GM20000 (cell line): ENCODE results near the gene NCKAP5.

Source experiments
- DNase-seq: peaks from one replicate; pipeline ENCODE4 v3.0.0; 2012; ENCODE audit warnings: low spot score
- TF ChIP-seq, protein P1 (sequence below): IDR thresholded peaks from 2 replicates; pipeline ENCODE4 v1.5.1; 2012; ENCODE audit warnings: mild to moderate bottlenecking, control low read depth; ENCODE audit errors: extremely low read depth, missing control alignments

NCKAP5 gene

DNA sequence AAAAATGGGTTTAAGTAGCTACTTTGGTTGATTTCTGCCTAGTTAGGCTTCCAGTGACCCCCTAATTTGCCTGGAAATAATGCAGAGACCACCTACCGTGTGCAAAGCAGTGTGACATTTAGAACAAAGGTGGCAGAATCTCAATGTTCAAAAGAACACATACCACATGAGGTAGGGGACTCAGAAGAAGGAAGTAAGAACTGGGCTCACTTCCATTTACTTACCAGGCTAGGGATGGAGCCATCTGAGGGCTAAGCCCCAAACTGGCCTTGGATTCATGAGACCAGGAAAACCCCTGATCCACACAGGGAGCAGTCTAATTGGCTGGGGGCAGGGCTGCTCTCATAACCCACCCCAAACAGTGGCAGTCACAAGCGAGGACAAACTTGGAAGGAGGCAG is 190.7 kb downstream of the NCKAP5 start:
- no peak for DNase-seq

DNA sequence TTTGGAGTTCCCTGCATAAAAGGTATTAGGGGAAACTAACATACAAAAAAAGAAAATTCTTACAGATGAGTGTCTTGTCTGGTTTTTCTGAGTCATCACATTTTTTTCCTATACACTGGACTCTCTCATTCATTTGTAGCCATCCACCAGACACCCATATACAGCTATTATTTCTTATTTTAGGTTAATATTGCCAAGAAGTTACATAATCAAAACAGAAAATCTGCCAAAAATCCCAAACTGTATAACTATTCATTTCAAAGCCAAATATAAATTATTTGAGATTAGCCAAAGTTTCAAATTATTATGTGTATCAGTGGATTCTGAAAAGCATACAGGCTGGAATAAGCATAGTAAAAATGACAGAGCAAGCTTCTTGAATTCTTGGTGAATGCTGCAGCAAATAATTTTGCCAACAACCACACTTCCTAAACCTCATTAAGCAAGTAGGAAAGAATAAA is 191.2 kb downstream of the NCKAP5 start:
- no peak for DNase-seq
- TF ChIP-seq, protein P1, sequence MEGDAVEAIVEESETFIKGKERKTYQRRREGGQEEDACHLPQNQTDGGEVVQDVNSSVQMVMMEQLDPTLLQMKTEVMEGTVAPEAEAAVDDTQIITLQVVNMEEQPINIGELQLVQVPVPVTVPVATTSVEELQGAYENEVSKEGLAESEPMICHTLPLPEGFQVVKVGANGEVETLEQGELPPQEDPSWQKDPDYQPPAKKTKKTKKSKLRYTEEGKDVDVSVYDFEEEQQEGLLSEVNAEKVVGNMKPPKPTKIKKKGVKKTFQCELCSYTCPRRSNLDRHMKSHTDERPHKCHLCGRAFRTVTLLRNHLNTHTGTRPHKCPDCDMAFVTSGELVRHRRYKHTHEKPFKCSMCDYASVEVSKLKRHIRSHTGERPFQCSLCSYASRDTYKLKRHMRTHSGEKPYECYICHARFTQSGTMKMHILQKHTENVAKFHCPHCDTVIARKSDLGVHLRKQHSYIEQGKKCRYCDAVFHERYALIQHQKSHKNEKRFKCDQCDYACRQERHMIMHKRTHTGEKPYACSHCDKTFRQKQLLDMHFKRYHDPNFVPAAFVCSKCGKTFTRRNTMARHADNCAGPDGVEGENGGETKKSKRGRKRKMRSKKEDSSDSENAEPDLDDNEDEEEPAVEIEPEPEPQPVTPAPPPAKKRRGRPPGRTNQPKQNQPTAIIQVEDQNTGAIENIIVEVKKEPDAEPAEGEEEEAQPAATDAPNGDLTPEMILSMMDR, result no peak

More for the DNA sequence above, 190.7 kb downstream of the NCKAP5 start:
- TF ChIP-seq, protein P1, result no peak

DNA sequence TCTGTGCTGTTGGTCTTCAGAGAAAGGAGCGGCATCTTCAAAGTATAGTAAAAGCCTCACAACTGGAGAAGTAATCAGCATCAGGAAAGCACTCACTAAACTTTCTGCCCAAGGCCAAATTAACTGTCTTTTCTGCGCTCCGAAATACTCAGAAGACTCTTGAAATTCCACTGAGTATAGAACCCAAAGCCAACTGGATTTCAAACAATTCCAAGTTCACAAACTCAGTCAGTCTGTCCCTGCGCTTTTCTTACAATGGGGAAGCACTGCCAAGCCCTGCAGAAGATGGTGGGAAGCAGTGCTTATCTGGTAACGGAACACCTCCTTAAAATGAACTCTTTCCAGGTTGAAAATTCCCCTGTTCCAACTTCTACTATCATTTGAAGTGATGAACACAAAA is 193.5 kb downstream of the NCKAP5 start:
- TF ChIP-seq, protein P1, result no peak
- no peak for DNase-seq

DNA sequence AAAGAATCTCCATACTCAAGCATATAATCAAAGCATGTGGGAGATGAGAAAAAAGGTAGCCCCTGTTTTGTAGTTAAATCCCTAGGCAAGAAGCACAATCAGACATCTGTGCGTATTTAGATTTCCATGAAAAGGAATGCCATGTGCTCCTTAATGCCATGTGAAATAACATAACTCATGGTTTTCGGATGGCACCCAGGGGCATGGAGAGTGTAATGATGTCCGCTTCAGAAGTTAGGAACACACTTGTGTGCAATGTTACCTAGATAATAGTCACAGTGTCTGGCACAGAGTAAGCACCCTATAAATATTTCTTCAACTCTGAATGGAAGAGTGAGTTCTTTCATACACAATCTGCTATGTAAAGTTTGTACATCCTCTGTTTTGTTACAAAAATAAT is 197.0 kb downstream of the NCKAP5 start:
- TF ChIP-seq, protein P1, result no peak
- DNase-seq, result no peak

DNA sequence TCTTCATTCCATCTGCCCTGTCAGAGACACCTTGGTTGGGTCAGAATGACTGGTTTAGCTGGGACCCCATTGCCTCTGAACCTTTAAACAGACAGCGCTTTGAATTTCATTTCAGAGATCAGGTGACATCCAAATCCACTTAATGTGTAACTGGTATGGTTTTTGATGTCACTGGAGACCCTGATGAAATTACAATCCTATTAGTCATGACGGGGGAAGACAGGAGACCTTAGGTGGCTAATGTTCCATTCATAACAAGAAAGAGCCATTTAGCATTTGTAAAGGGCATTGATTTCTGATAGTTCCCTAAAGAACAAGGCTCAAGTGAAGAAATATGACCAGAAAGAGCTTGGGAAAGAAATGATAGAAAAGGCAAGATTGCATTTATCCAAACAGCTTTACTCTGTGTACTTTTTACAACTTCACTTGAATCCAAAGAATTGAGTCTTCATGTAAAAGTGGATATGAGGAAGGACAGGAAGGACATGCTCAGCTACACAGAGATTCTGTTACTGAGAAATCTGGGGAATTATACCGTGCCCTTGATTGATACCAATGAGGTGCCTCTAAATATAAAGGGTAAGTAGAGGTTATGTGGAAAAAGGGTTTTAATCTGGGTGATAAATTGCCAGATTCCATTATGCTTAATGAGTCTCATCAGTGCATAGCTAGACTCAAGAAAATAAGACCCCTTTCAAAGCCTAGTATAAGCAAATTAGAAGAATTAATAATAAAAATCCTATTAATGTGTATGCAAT is 198.2 kb downstream of the NCKAP5 start:
- TF ChIP-seq, protein P1, result no peak
- no peak for DNase-seq

DNA sequence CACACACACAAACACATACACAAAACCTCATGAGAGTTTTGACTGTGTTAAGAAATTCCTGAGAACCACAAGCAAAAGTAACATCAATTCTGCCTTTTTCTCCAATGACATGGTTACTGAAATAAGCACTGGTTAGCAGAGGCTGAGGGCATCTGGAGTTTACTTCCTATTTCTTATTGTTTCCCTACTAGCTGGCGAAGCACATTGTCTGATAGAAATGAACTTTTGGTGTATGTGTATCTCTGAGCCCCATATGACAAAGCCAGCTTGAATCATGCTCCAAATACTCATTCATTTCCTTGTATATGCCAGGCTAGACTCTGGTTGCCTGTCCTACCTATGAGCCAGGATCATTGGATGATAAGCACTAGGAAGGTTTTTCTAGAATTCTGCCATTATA is 203.1 kb downstream of the NCKAP5 start:
- TF ChIP-seq, protein P1, result no peak
- DNase-seq, result no peak

DNA sequence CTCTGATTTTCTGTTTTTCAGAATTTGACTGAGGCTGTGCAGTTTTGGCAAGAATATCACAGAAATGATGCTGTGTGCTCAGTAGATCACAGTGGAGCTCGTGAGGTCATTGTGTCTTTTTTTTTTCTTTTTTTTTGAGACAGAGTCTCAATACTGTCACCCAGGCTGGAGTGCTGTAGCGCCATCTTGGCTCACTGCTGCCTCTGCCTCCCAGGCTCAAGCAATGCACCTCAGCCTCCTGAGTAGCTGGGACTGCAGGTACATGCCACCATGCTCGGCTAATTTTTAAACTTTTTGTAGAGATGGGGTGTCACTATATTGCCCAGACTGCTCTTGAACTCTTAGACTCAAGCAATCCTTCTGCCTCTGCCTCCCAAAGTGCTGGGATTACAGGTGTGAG is 203.6 kb downstream of the NCKAP5 start:
- DNase-seq, result no peak
- TF ChIP-seq, protein P1, result no peak
